Measurements from ENCODE around the gene MRPS2.
"Not testable (repeated sequence)": the region's sequence is repeated elsewhere in the genome, so short reads cannot be mapped to it uniquely, and the experiment has no call there.

The MRPS2 gene

GRCh38 chr9:135500525-135501260 is at the start of gene MRPS2:
TSS of gene MRPS2 (plus strand) at chr9:135500682. CDS start at chr9:135500711, 29 bp downstream.
- DNase-seq (ENCODE audit: low spot score), result peak; percentile 89

- DNase-seq (ENCODE audit: low spot score), result no peak
Observed at GRCh38 chr9:135450956-135451355, 49.5 kb upstream of the MRPS2 start.

GRCh38 chr9:135451909-135452308 is 48.6 kb upstream of the MRPS2 start:
- not testable (repeated sequence) for DNase-seq (ENCODE audit: low spot score)

GRCh38 chr9:135454737-135455136 is 45.7 kb upstream of the MRPS2 start:
- no peak for DNase-seq (ENCODE audit: low spot score)

GRCh38 chr9:135455401-135456030 is 45.0 kb upstream of the MRPS2 start:
- DNase-seq (ENCODE audit: low spot score), result no peak

GRCh38 chr9:135456436-135457104 is 43.9 kb upstream of the MRPS2 start:
- no peak for DNase-seq (ENCODE audit: low spot score)

- DNase-seq (ENCODE audit: low spot score), result not testable (repeated sequence)
Observed at GRCh38 chr9:135458478-135458877, 42.0 kb upstream of the MRPS2 start.

GRCh38 chr9:135461936-135462335 is 38.5 kb upstream of the MRPS2 start:
- no peak for DNase-seq (ENCODE audit: low spot score)

- no peak for DNase-seq (ENCODE audit: low spot score)
Observed at GRCh38 chr9:135463140-135463539, 37.3 kb upstream of the MRPS2 start.

GRCh38 chr9:135464181-135464580 is 36.3 kb upstream of the MRPS2 start:
- no peak for DNase-seq (ENCODE audit: low spot score)

- DNase-seq (ENCODE audit: low spot score), result peak; percentile 57
Observed at GRCh38 chr9:135468854-135469521, 31.5 kb upstream of the MRPS2 start.

- no peak for DNase-seq (ENCODE audit: low spot score)
Observed at GRCh38 chr9:135471791-135472640, 28.5 kb upstream of the MRPS2 start.

GRCh38 chr9:135473972-135474543 is 26.4 kb upstream of the MRPS2 start:
- no peak for DNase-seq (ENCODE audit: low spot score)

GRCh38 chr9:135474915-135475314 is 25.6 kb upstream of the MRPS2 start:
- DNase-seq (ENCODE audit: low spot score), result no peak

- no peak for DNase-seq (ENCODE audit: low spot score)
Observed at GRCh38 chr9:135476561-135477355, 23.7 kb upstream of the MRPS2 start.

GRCh38 chr9:135478191-135478590 is 22.3 kb upstream of the MRPS2 start:
- DNase-seq (ENCODE audit: low spot score), result no peak

- DNase-seq (ENCODE audit: low spot score), result no peak
Observed at GRCh38 chr9:135478829-135479468, 21.5 kb upstream of the MRPS2 start.

GRCh38 chr9:135479469-135480052 is 20.9 kb upstream of the MRPS2 start, which contains the start of gene PPP1R26:
TSS of gene PPP1R26 (plus strand) at chr9:135479782. CDS start at chr9:135484511, 4,729 bp downstream.
- no peak for DNase-seq (ENCODE audit: low spot score)

Data from CD4-positive, alpha-beta T cell treated with Interleukin-15 for 4 hours (primary cell).